Rectal smooth muscle tissue (tissue), 1 donor: Measurements from ENCODE around the gene KRT80.

Experiments used
- H3K27ac ChIP-seq: one replicate; pipeline ENCODE4 v1.7.0; 2013; ENCODE audit warnings: low read depth, low read length, inconsistent platforms
- H3K27me3 ChIP-seq: one replicate; pipeline ENCODE4 v1.7.0; 2013; ENCODE audit warnings: low read length; ENCODE audit not compliant: control insufficient read depth, insufficient read depth
- H3K36me3 ChIP-seq: one replicate; pipeline ENCODE4 v1.7.0; 2013; ENCODE audit warnings: low read length; ENCODE audit not compliant: control insufficient read depth, insufficient read depth
- H3K4me1 ChIP-seq: one replicate; pipeline ENCODE4 v1.7.0; 2013; ENCODE audit warnings: low read length; ENCODE audit not compliant: control insufficient read depth, insufficient read depth
- H3K4me3 ChIP-seq: one replicate; pipeline ENCODE4 v1.7.0; 2013; ENCODE audit warnings: low read length
- H3K9ac ChIP-seq: one replicate; pipeline ENCODE4 v1.7.0; 2013; ENCODE audit warnings: low read length

KRT80 gene

DNA sequence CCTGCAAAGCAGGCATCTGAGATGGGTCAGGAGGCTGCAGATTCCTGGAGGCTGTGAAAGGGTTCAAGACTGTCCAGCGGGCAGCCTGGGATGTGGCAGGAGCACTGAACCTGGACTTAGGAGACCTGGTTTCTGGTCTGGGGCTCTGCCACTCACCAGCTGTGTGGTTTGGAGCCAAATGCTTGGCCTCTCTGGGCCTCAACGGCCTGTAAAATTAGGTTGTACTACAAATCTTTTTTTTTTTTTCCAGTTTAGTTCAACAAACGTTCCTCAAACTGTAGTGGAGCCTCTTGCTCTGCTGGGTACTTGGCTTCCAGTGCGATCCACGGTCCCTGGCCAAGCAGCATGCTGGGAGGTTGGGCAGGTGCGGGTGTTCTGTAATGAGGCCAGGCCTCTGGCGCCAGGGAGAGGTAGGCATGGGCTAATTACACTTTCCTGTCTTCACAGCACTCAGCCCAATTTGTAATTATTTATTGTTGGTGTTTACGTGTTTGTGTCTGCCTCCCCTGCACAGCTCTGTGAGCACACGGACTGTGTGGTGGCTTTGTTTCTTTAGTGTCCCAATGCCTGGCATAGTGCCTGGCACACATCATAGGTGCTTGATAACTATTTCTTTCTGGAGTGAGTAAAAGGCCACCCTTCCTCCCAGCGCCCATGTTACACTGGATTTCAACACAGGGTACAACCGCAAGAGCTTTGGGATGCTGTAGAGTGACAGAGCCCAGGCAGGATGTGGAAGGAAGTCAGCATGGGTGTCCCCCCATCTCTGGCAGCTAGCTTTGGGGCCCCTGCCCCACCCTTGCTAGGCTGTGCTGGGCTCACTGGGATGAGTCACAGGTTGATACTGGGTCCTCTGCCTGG, 5.8 kb upstream of the KRT80 start:
- H3K4me3 ChIP-seq, result no peak overlapping the region
- no peaks in the 10 kb centered on the region for H3K36me3 ChIP-seq
- peaks cover 18% of the 10 kb centered on the region for H3K4me1 ChIP-seq
- no peak overlapping the region for H3K27ac ChIP-seq
- no peaks in the 10 kb centered on the region for H3K27me3 ChIP-seq
- no peak overlapping the region for H3K9ac ChIP-seq

DNA sequence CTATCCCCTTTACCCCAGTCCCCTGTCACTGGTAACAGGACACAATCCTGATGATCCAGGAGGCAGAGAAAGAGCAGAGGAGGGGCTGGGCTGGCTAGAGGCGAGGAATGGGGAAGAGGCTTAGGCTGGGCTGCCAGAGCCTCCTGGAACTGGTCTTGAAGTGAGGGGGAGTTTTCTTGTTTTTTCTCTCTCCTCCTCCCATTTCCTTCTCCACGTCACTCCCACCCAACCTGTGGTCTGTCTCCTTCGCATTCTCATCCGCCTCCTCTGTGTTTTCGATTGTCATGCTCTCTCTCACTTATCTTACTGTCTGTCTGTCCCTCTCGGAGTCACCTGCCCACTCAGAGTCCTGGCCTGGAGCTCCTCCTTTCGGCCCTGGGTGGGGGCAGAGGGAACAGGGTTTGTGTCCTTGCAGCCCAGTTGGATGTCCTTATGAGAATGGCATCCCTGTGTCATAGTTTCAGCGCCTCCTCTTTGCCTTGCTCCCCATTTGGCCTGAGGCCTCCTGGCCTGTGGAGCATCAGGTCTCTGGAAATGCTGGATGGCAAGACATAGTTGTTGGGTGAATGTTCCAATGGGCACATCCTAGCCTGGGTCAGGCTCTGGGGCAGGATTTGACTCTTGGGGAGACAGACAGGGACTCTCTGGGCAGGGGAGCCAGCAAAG, 3.4 kb upstream of the KRT80 start:
- no peak overlapping the region for H3K9ac ChIP-seq
- H3K27ac ChIP-seq, result no peak overlapping the region
- peaks cover 29% of the 10 kb centered on the region for H3K4me1 ChIP-seq
- no peaks in the 10 kb centered on the region for H3K27me3 ChIP-seq
- no peaks in the 10 kb centered on the region for H3K36me3 ChIP-seq
- no peak overlapping the region for H3K4me3 ChIP-seq

DNA sequence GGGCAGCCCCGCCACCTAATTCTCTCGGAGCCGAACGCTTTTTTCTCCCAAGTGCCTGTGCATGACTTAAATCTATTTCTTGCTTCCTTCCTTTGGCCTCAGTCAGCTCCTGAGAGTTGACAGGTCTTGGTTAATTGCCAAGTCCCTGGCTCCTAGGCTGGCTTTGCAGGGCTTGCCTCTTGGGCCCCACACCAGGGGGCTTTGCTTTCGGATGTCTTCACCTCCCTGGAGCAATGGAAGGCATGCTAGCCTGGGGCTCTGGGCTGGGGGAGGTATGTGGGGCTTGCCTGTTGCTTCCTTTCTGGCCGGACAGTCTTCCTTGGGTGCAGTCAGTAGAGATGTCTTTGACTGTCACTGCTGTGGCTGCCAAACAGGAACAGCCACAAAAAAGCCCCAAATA, 2.2 kb upstream of the KRT80 start:
- no peaks in the 10 kb centered on the region for H3K36me3 ChIP-seq
- H3K27me3 ChIP-seq, result no peaks in the 10 kb centered on the region
- H3K4me1 ChIP-seq, result peaks cover 29% of the 10 kb centered on the region
- no peak overlapping the region for H3K27ac ChIP-seq
- H3K9ac ChIP-seq, result no peak overlapping the region
- no peak overlapping the region for H3K4me3 ChIP-seq

DNA sequence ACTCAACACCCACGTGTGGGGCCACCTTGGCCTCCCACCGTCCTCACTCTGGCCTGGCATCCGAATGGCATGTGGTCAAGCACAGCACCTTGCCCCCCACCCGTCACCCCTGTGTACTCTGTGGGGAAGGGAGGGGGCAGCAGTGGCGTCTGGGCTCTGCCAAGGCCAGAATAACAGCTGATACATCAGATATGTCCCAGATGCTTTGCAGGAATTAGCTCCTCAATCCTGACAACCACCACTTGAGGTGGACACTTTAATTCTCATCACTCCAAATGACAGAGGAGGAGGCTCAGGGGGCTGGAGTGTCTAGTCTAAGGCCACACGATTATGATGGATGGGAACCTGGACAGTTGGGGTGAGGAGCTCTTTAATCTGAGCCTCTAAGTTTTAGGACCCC, 1.7 kb upstream of the KRT80 start:
- H3K27me3 ChIP-seq, result no peaks in the 10 kb centered on the region
- H3K4me1 ChIP-seq, result peaks cover 29% of the 10 kb centered on the region
- no peak overlapping the region for H3K27ac ChIP-seq
- no peaks in the 10 kb centered on the region for H3K36me3 ChIP-seq
- no peak overlapping the region for H3K4me3 ChIP-seq
- H3K9ac ChIP-seq, result no peak overlapping the region

DNA sequence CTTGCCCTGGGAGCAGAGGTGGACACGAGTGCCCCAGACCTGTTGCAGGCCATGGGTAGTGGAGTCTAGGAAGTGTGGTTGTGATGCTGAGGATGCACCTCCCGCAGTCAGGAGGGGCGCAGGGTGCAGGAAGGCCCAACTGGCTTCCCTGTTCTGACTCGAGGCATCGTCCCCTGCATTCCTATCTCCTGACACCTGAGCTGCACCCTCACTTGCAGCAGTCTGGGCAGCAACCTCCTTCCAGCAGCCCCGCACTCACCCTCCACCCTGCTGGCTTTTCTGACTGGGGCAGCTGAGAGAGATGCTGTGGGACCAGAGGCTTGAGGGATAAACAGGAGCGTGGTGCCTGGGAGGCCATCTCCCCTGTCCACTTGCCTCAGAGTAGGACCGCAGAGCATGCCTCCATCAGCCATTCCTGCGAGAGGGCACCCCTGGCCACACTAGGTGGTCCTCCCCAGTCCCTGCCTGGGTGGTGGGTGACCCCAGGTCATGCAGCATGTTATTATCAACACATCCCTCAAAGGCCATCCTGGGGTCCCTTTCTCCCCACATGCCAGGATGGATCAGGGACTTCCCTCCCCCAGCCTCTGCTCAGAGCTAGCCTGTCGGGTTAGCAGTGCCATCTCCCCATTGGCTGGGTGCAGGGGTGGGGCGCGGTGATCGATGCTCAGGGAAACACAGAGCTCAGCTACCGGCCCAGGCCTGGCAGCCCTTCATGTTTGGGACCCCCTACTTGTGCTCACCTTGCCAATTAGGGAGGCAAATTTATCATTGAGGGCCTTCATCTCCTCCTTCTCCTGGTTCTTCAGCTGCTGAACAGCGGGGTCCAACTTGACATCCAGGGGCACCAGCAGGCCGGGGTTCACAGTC, 719 bp downstream of the KRT80 start:
- Histone ChIP-seq H3K27me3 (no peaks in the 10 kb centered on the region), H3K4me1 (peaks cover 29% of the 10 kb centered on the region), H3K27ac (no peak overlapping the region), H3K4me3 (no peak overlapping the region), H3K9ac (no peak overlapping the region), H3K36me3 (no peaks in the 10 kb centered on the region)

DNA sequence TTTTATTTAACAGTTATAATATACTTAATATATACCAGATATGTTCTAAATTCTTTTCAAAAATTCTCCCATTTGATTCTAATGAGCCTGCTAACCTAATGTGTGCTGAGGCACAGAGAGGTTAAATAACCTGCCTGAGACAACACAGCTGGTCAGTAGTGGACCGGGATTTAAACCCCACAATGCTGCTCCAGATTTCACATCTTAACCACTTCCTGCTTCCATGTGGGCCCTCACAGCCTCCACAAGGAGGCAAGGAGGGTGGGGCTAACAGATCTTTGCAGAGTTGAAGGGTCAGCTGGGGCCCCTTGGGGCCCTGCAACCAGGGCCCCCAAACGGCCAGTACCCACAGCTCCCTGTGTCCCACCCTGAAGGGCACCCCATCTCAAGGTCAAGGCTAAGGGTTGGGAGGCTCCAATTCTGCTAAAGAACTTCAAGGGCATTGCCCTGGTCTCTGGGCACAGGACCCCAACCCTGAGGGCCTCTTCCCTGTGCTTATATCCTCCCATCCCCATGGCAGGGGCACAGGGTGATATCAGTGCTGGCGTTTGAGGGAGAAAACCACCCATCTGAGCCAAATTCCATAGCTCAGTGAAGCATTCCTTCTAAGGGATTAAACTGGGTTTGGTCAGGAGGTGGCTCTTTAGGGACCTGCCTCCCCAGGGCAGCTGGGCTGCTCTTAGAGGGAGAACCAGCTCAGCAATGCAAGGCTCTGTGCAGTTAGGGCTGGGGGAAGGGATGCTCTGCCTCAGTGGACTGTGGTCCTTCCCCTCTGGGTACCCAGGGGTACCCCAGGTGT, 2.2 kb downstream of the KRT80 start:
- H3K27ac ChIP-seq, result no peak overlapping the region

DNA sequence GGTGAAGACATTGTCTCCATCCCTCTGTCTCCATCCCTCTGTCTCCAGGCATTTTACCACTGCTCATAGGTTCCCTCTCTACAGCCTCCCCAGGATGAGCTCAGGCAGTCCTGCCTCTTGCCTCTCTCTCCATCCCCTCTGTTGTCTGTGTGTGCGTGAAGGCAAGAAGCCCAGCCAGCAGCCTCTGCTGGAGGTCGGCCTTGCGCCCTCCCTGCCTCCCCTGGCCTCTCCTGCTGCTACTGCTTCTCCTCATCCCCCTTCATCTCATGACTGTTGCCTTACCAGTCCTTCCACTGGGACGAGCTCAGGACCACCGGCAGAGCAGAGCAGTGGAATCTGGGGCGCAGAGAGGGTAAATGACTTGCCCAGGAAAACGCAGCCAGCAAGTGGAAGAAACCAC, 3.2 kb downstream of the KRT80 start:
- no peak overlapping the region for H3K9ac ChIP-seq
- peaks cover 21% of the 10 kb centered on the region for H3K4me1 ChIP-seq
- no peaks in the 10 kb centered on the region for H3K36me3 ChIP-seq
- no peak overlapping the region for H3K27ac ChIP-seq
- H3K4me3 ChIP-seq, result no peak overlapping the region
- H3K27me3 ChIP-seq, result no peaks in the 10 kb centered on the region

More for the DNA sequence above, 2.2 kb downstream of the KRT80 start:
- no peak overlapping the region for H3K9ac ChIP-seq
- peaks cover 29% of the 10 kb centered on the region for H3K4me1 ChIP-seq
- H3K36me3 ChIP-seq, result no peaks in the 10 kb centered on the region
- H3K27me3 ChIP-seq, result no peaks in the 10 kb centered on the region
- H3K4me3 ChIP-seq, result no peak overlapping the region

DNA sequence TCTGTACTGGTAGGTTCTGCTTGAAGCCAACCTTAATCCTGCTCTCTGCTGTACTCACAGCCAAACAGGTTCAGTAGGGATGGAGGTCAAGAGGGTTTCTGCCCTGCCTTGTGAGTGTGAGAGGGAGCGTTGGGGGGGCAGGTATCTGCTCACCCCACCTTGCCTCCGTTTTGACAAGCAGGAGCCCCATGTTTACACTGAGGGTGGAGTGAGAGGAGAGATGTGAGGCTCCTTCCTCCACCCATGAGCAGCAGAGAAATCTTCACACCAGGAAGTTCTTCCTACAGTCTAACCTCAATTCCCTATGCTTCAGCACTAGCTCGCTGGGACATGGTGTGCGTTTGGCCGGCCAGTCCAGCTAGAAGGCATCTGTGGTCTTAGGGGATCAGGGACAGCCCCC, 4.2 kb downstream of the KRT80 start:
- Histone ChIP-seq H3K27ac (no peak overlapping the region), H3K36me3 (no peaks in the 10 kb centered on the region), H3K4me1 (peaks cover 17% of the 10 kb centered on the region)

DNA sequence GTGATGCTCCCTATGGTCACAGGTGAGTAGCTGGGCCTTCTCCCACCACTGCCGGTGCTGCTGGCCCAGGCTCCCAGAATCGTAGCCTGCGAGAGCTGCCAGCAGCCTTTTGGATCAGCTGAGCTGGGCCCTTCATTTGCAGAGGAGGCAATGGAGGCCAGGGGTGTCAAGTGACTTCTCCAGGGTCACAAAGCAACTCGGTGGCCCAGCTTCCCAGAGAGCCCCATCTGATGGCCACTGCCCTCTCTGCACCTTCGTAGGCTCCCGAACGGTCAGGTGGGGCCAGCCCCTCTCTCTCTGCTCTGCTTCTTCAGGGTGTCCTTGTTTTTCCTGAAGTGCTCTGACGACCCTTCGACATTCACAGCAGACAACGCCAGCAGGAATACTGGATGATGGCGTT, 4.6 kb downstream of the KRT80 start:
- no peaks in the 10 kb centered on the region for H3K27me3 ChIP-seq
- H3K9ac ChIP-seq, result no peak overlapping the region
- H3K27ac ChIP-seq, result no peak overlapping the region
- H3K4me1 ChIP-seq, result peaks cover 13% of the 10 kb centered on the region
- no peaks in the 10 kb centered on the region for H3K36me3 ChIP-seq
- H3K4me3 ChIP-seq, result no peak overlapping the region

More for the DNA sequence above, 4.2 kb downstream of the KRT80 start:
- Histone ChIP-seq H3K9ac (no peak overlapping the region), H3K27me3 (no peaks in the 10 kb centered on the region), H3K4me3 (no peak overlapping the region)

- H3K4me1 ChIP-seq, result peaks cover 7% of the 10 kb centered on the region
Observed at GRCh38 chr12:52186118-52186840, 5.5 kb downstream of the KRT80 start.

DNA sequence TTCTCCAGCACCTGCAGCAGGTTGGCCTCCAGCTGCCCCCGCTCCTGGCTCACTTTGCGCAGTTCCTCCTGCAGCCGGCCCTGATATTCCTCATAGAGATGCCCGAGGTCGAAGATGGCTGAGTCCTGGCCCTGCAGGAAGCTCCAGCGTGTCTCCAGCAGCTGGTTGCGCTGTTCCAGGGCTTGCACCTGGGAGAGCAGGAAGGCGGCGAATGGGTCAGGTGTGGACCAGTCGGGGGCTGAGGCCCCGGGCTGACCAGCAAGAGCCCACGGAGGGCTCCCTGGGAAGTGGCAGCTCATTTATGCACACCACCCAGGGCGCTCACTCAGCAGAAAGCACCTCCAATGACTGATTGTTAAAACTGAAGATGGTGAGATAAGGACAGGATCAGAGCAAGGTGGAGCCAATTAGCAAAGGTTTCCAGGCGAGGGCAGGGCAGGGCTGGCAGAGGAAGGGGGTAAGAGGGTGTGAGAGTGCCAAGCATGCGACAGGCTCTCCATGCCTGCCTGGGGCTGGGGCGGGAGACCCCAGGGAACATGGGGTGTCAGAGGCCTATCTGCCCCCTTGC, 6.3 kb downstream of the KRT80 start:
- Histone ChIP-seq H3K4me1 (peaks cover 6% of the 10 kb centered on the region), H3K27ac (no peak overlapping the region), H3K9ac (no peak overlapping the region), H3K27me3 (no peaks in the 10 kb centered on the region), H3K4me3 (no peak overlapping the region), H3K36me3 (no peaks in the 10 kb centered on the region)

More at GRCh38 chr12:52186118-52186840, 5.5 kb downstream of the KRT80 start:
- H3K27me3 ChIP-seq, result no peaks in the 10 kb centered on the region
- no peak overlapping the region for H3K27ac ChIP-seq
- no peak overlapping the region for H3K9ac ChIP-seq
- no peak overlapping the region for H3K4me3 ChIP-seq
- no peaks in the 10 kb centered on the region for H3K36me3 ChIP-seq
